Peyer's patch (tissue), 4 donors: ENCODE measurements around the gene RAP2C. TPM values are rescaled to one million over a fixed set of nuclear protein-coding genes. Genes with fewer than 3 reads are reported as not detected.

Source experiments
- DNase-seq, 3 donors: peaks; one replicate each; pipeline ENCODE4 v3.0.0-alpha.2; 2017 to 2019
- H3K27ac ChIP-seq, 4 donors: fragments of 200-600 bp; sonication (generic); one replicate each; pipeline ENCODE4 v1.5.1; 2016 to 2019
- H3K27me3 ChIP-seq, 2 donors: fragments of 200-600 bp; sonication (generic); one replicate each; pipeline ENCODE4 v1.5.1; 2019
- H3K36me3 ChIP-seq, 3 donors: fragments of 200-600 bp; sonication (generic); one replicate each; pipeline ENCODE4 v1.5.1; 2016 to 2019
- H3K4me1 ChIP-seq, 4 donors: fragments of 200-600 bp; sonication (generic); one replicate each; pipeline ENCODE4 v1.5.1; 2016 to 2019
- H3K4me3 ChIP-seq, 4 donors: fragments of 200-600 bp; sonication (generic); 1 replicate in 3 of 4; 2 replicates in 1 of 4; pipeline ENCODE4 v1.5.1; 2016 to 2019; ENCODE audit warnings: mild to moderate bottlenecking in 1 of 4
- H3K9me3 ChIP-seq, 4 donors: fragments of 200-600 bp; sonication (generic); one replicate each; pipeline ENCODE4 v1.5.1; 2016 to 2019; ENCODE audit warnings: mild to moderate bottlenecking in 1 of 4
- CTCF ChIP-seq, 6 experiments: fragments of 450-650 bp in 4 of 6; fragments of 200-600 bp in 2 of 6; sonication (generic) in 1 of 6; IDR thresholded peaks; one replicate each; pipeline ENCODE4 v1.5.1; 2017 to 2019; ENCODE audit warnings: antibody characterized with exemption in 6 of 6, mild to moderate bottlenecking in 3 of 6, moderate library complexity in 1 of 6
- POLR2A ChIP-seq, 2 donors: fragments of 450-650 bp; IDR thresholded peaks; one replicate each; pipeline ENCODE4 v1.5.1; 2017; ENCODE audit warnings: antibody characterized with exemption in 2 of 2, mild to moderate bottlenecking in 2 of 2, moderate library complexity in 2 of 2
- total RNA-seq, 4 donors: library from RNA; depleted of rRNA; stranded (reverse); fragments of >200 nt; gene quantifications; one replicate each; pipeline ENCODE4 v1.1.0, GENCODE V29; 2016

RAP2C gene
- total RNA-seq, 4 donors from 2014 or later: 12.0 to 19.3 (median 18.6) TPM

GRCh38 chrX:132200976-132201375, 18.3 kb downstream of the RAP2C start:
- no peaks in the 10 kb centered on the region for H3K36me3 ChIP-seq
- no peaks in the 10 kb centered on the region for H3K4me1 ChIP-seq
- TF ChIP-seq POLR2A (IDR thresholded peaks at IDR 0.05) (no peak), CTCF (IDR thresholded peaks at IDR 0.05) (no peak)
- no peak overlapping the region for H3K4me3 ChIP-seq
- H3K27ac ChIP-seq: no peak overlapping the region
- no peak for DNase-seq
- no peaks in the 10 kb centered on the region for H3K27me3 ChIP-seq
- H3K9me3 ChIP-seq: no peaks in the 10 kb centered on the region

- Histone ChIP-seq H3K27me3 (no peaks in the 10 kb centered on the region), H3K27ac (no peak overlapping the region), H3K4me1 (no peaks in the 10 kb centered on the region), H3K4me3 (no peak overlapping the region), H3K36me3 (no peaks in the 10 kb centered on the region), H3K9me3 (no peaks in the 10 kb centered on the region)
- DNase-seq: no peak
- TF ChIP-seq POLR2A (IDR thresholded peaks at IDR 0.05) (no peak), CTCF (IDR thresholded peaks at IDR 0.05) (no peak)
Observed at GRCh38 chrX:132199941-132200340, 19.3 kb downstream of the RAP2C start.

- TF ChIP-seq CTCF (IDR thresholded peaks at IDR 0.05): no peak
- no peak for TF ChIP-seq POLR2A (IDR thresholded peaks at IDR 0.05)
- DNase-seq: no peak
- Histone ChIP-seq H3K9me3 (no peaks in the 10 kb centered on the region), H3K4me1 (no peaks in the 10 kb centered on the region), H3K27me3 (no peaks in the 10 kb centered on the region), H3K36me3 (no peaks in the 10 kb centered on the region), H3K4me3 (no peak overlapping the region), H3K27ac (no peak overlapping the region)
Observed at GRCh38 chrX:132193872-132194574, 25.2 kb downstream of the RAP2C start.

- Histone ChIP-seq H3K4me3 (no peak overlapping the region), H3K4me1 (no peaks in the 10 kb centered on the region), H3K27me3 (no peaks in the 10 kb centered on the region), H3K27ac (no peak overlapping the region), H3K9me3 (no peaks in the 10 kb centered on the region), H3K36me3 (no peaks in the 10 kb centered on the region)
- DNase-seq: no peak
- TF ChIP-seq POLR2A (IDR thresholded peaks at IDR 0.05): no peak
- no peak for TF ChIP-seq CTCF (IDR thresholded peaks at IDR 0.05)
Observed at GRCh38 chrX:132191938-132192337, 27.3 kb downstream of the RAP2C start.

GRCh38 chrX:132188175-132188574, 31.1 kb downstream of the RAP2C start:
- H3K4me3 ChIP-seq: no peak overlapping the region
- H3K36me3 ChIP-seq: no peaks in the 10 kb centered on the region
- no peaks in the 10 kb centered on the region for H3K9me3 ChIP-seq
- H3K27ac ChIP-seq: no peak overlapping the region
- no peaks in the 10 kb centered on the region for H3K4me1 ChIP-seq
- H3K27me3 ChIP-seq: no peaks in the 10 kb centered on the region
- no peak for DNase-seq
- TF ChIP-seq CTCF (IDR thresholded peaks at IDR 0.05) (no peak), POLR2A (IDR thresholded peaks at IDR 0.05) (no peak)

- Histone ChIP-seq H3K27ac (no peak overlapping the region), H3K36me3 (no peaks in the 10 kb centered on the region), H3K27me3 (no peaks in the 10 kb centered on the region), H3K4me3 (no peak overlapping the region), H3K9me3 (no peaks in the 10 kb centered on the region), H3K4me1 (no peaks in the 10 kb centered on the region)
- no peak for TF ChIP-seq CTCF (IDR thresholded peaks at IDR 0.05)
- TF ChIP-seq POLR2A (IDR thresholded peaks at IDR 0.05): no peak
- DNase-seq: no peak
Observed at GRCh38 chrX:132187451-132187850, 31.8 kb downstream of the RAP2C start.
